ENCODE results near the gene TGM2.
"Not testable (repeated sequence)": the region's sequence is repeated elsewhere in the genome, so short reads cannot be mapped to it uniquely, and the experiment has no call there.

TGM2 gene

DNA sequence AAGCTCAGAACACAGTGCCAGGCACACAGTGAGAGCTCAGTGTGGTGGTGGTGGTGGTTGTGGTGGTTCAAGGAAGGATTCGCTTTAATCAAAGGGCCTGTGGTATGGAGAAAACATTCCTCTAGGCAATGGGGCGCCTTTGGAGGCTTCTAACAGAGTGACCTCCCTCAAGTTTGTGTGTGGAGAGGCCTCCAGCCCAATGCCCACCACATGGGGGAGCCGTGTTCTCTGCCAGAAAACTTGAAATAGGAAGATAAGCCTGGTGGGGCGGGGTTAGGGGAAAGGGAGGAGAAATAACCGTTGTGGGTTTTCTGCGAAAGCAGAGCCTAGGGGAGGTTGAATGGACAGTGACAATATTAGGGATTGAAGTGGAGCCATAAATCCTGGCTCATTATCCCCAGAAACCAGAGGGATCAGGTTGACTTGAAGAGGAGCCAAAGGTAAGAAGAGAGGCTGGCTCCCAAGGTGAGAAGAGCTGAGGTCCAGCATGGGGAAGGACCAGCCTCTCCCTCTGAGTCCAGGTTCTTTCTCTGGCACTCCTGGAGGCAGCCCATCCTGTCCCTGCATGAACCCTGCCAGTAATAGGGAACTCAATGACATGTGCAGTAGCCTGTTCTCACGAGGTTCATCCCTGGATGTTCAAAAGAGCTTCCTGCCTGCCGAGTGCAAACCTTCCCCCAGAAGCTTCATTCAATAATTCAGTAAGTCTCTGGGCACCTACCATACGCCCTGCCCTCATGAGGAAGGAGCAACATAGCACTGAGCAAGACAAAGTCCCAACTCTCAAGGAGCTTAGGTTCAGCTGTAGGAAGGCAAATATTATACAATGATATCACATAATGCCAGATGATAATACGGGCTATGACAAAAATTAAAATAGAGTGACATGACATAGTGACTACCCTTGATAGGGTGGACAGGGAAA is 51.4 kb downstream of the TGM2 start:
- DNase-seq, result peak; percentile 18

GRCh38 chr20:38112930-38113294 is 52.2 kb downstream of the TGM2 start:
- DNase-seq, result no peak

- no peak for DNase-seq
Observed at GRCh38 chr20:38112261-38112929, 52.7 kb downstream of the TGM2 start.

- no peak for DNase-seq
Observed at GRCh38 chr20:38111366-38112232, 53.5 kb downstream of the TGM2 start.

DNA sequence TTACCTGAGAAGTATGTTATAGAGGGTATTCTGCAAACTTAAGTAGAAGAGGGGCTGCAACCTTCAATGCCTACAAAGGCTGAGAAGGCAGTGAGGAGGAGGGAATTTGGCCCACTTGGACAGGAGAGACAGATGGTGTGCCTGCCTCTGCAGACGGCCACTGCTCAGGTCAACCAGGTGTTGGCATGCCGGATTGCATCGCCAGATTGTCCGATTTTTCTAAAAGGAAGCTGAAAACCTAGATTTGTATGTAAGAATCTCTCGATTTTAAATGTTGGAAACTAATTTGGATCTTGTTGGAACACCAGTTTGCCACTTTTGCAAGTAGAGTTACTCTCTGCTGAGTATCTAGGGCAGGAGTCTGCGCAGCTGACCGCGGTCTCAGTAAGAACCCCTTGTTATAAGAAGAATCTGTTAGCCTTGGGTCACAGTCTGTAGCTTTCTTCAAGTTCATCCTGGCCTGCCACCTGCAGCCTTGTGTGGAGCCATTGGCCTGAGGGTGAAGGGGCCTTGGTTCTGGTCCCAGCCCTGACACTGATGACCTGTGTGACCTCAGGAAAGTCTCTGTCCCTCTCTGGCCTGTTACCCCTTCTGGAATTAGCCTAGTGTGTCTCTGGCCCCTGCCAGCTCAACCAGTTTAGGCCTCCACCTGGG is 54.4 kb downstream of the TGM2 start:
- DNase-seq, result no peak

- DNase-seq, result no peak
Observed at GRCh38 chr20:38109591-38110524, 55.2 kb downstream of the TGM2 start.

DNA sequence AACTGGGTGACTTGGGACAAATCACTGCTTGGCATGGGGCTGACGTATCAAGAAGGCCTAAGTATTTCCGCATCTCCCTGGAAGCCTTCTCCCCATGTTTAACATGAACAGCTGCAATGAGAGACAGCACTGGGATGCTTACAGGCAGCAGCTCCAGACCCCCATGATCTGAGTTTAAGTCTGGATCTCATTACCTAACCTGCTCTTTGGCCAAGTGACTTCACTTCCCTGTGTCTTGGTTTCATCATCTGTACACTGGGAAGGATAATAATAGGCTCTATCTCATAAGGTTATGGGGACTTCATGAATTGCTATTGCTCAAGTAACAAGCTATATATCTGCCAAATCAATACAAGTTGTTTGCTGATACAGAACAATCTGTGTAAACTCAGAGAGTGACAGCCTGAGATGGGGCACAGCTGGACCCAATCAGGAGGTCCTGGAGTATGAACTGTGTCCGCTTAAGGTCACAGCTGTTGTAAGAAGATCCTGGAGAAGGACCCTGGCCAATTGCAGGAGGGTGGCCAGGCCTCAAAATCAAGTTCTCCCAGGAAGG is 56.0 kb downstream of the TGM2 start:
- DNase-seq, result no peak

DNA sequence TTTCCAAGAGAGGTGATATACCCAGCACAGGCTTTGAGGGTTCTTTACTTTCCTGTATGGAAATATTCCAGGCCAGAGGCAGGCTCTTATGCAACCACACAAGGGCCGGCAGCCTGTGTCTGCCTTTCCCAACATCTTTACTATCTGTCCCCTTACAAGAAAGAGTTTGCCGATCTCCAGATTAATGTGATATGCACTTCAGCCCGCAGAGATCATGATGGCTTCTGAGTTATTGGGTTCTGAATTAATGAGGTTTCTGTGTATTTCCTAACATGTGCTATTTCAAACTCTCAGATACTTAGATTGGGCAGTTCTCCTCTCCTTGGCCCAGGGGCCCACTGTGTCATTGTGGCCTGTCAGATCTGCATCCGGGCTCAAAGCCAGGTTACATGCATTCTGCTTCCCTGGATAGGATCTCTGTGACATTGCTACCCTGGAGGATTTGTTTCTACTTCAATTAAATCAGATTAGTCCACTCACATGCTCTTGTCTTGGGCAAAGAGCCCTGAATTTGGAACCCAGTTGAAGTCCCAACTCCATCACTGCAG is 56.6 kb downstream of the TGM2 start:
- DNase-seq, result no peak

DNA sequence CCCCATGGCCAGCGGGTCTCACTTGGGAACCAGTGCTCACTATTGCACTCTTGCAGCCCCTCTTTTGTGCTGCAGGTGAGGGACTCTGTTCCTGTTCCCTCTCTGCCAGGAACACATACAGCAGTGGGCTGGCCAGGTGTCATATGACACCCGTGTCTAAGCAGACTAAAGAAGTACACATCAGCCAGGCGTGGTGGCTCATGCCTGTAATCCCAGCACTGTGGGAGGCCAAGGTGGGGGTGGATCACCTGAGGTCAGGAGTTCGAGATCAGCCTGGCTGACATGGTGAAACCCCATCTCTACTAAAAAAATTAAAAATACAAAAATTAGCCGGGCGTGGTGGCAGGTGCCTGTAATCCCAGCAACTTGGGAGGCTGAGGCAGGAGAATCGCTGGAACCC is 57.2 kb downstream of the TGM2 start:
- DNase-seq, result not testable (repeated sequence)

DNA sequence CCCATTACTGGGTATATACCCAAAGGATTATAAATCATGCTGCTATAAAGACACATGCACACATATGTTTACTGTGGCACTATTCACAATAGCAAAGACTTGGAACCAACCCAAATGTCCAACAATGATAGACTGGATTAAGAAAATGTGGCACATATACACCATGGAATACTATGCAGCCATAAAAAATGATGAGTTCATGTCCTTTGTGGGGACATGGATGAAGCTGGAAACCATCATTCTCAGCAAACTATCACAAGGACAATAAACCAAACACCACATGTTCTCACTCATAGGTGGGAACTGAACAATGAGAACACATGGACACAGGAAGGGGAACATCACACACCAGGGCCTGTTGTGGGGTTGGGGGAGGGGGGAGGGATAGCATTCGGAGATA is 57.7 kb downstream of the TGM2 start:
- DNase-seq, result not testable (repeated sequence)

GRCh38 chr20:38106461-38106860 is 58.6 kb downstream of the TGM2 start:
- no peak for DNase-seq

DNA sequence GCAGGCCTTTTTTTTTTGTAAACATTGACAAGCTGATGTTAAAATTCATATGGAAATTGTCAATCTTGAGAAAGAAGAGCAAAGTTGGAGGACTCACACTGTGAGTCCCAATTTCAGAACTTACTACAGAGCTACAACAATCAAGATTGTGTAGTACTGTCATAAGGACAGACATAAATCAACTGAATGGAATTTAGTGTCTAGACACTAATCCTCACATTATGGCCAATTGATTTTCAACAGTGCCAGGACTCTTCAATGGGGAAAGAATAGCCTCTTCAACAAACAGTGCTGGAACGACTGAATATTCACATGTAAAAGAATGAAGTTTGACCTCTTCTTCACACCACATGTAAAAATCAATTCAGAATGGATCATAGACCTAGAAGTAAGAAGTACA is 60.8 kb downstream of the TGM2 start:
- no peak for DNase-seq

GRCh38 chr20:38102206-38102605 is 62.9 kb downstream of the TGM2 start:
- not testable (repeated sequence) for DNase-seq

GRCh38 chr20:38098952-38099351 is 66.1 kb downstream of the TGM2 start:
- DNase-seq, result no peak

- DNase-seq, result no peak
Observed at GRCh38 chr20:38095017-38095686, 69.9 kb downstream of the TGM2 start.

DNA sequence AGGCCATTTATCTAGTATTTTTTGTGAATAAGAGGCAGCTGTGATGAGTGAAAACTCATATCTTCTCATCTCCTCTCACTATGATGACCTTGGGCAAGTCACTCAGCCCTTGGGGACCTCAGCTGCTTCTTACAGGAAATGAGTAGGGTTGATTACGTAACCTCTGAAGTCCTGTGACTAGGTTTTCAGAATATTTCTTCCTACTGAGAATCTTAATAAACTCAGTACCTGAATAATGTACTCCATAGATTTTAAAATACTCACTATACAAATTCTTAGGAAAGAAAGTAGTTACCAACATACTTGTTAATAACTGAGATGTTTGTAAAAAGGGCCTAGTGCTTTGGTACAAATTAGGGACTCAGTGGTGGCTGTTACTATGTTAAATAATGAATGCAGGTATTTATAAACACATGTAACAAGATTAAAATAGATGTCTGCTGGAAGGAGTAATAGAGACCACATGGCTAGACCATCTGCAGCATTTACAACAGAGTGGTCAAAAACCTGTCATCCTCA is 70.6 kb downstream of the TGM2 start:
- DNase-seq, result peak; percentile 84

DNA sequence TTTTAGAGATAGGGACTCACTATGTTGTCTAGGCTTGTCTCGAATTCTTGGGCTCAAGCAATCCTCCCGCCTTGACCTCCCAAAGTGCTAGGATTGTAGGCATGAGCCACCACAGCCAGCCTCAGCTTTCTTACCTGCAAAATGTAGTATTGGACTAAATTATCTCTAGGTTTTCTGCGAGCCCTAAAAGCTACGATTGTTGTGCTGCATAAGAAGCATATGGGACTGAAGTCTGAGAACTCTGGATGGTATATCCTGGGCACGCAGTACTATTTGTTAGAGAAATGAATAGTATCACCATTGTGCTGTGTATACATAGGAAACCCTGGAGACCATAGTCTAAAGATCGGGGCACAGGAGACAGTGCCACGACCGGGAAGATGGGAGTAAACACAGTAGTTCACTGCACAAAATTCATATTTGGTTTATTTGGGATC is 71.4 kb downstream of the TGM2 start:
- DNase-seq, result no peak

GRCh38 chr20:38092915-38093314 is 72.2 kb downstream of the TGM2 start:
- no peak for DNase-seq

DNA sequence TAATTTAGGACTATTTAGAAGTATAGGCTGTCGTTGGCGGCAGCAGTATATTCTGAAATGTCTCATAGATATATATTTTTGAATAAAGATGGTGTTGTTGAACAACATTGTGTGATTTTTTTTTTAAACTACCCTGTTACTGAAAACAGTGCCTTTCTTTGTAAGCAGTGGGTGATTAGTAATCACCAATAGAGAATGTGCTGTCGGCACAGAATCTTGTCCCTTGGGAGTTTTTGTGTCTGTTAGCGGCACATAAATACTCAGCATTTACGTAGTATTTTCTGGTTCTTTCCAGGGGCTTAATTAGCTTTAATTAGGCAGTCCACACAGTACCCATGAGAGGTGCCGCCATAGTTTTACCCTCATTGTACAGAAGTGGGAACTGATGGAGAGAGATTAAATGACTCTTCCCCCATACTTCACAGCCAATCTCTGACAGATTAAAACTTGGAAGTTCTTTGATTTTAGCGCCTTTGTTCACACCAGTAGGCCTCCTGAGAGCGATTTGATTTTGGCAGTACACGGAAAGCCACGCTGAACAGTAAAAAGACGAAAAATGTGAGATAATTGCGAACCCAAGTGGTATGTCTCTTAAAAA is 72.7 kb downstream of the TGM2 start:
- DNase-seq, result no peak
